ENCODE data around the gene ABCA8. TPM values are rescaled to one million over a fixed set of nuclear protein-coding genes. Genes with fewer than 3 reads are reported as not detected.

Gene ABCA8
- total RNA-seq, 1 donor: 36.2 TPM

DNA sequence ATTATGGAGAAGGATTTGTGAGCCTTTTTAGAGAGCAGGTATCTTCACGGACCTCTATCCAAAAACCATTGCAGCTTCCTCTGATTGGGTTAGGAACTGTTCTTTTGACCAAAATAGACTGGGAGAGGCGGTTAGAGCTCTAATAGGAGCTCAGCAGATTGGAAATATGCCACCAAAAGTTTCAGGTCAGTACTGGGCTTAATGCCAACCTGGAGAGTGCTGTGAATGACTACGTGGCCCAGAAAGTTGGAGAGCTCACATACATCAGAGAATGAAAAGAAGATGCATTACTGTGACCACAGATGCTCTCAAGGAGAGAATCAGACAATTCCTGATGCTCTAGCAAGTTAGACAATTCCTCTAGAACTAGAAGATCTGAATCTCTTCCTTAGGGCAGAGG is 86.5 kb downstream of the ABCA8 start:
- Histone ChIP-seq H4K20me1 (ENCODE audit: insufficient read depth, low read length) (no peaks in the 10 kb centered on the region), H3K79me2 (ENCODE audit: insufficient read depth, low read length) (no peaks in the 10 kb centered on the region), H3K36me3 (ENCODE audit: insufficient read depth, low read length) (no peaks in the 10 kb centered on the region), H3K27ac (ENCODE audit: low read depth, low read length) (no peak overlapping the region), H3K4me1 (ENCODE audit: insufficient read depth, low read length) (no peaks in the 10 kb centered on the region), H3K4me3 (ENCODE audit: insufficient read depth, low read length) (no peak overlapping the region), H3K9me3 (ENCODE audit: low read depth, low read length) (no peaks in the 10 kb centered on the region), H3K4me2 (ENCODE audit: insufficient read depth, low read length) (no peak overlapping the region), H3K27me3 (ENCODE audit: insufficient read depth, low read length) (no peaks in the 10 kb centered on the region), H2AFZ (ENCODE audit: low read length) (no peak overlapping the region)
- TF ChIP-seq, protein P1, sequence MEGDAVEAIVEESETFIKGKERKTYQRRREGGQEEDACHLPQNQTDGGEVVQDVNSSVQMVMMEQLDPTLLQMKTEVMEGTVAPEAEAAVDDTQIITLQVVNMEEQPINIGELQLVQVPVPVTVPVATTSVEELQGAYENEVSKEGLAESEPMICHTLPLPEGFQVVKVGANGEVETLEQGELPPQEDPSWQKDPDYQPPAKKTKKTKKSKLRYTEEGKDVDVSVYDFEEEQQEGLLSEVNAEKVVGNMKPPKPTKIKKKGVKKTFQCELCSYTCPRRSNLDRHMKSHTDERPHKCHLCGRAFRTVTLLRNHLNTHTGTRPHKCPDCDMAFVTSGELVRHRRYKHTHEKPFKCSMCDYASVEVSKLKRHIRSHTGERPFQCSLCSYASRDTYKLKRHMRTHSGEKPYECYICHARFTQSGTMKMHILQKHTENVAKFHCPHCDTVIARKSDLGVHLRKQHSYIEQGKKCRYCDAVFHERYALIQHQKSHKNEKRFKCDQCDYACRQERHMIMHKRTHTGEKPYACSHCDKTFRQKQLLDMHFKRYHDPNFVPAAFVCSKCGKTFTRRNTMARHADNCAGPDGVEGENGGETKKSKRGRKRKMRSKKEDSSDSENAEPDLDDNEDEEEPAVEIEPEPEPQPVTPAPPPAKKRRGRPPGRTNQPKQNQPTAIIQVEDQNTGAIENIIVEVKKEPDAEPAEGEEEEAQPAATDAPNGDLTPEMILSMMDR (IDR thresholded peaks at IDR 0.05; ENCODE audit: extremely low read depth, low read depth, low read length): no peak
- no peak for DNase-seq (ENCODE audit: insufficient read length, low spot score, missing footprints)

DNA sequence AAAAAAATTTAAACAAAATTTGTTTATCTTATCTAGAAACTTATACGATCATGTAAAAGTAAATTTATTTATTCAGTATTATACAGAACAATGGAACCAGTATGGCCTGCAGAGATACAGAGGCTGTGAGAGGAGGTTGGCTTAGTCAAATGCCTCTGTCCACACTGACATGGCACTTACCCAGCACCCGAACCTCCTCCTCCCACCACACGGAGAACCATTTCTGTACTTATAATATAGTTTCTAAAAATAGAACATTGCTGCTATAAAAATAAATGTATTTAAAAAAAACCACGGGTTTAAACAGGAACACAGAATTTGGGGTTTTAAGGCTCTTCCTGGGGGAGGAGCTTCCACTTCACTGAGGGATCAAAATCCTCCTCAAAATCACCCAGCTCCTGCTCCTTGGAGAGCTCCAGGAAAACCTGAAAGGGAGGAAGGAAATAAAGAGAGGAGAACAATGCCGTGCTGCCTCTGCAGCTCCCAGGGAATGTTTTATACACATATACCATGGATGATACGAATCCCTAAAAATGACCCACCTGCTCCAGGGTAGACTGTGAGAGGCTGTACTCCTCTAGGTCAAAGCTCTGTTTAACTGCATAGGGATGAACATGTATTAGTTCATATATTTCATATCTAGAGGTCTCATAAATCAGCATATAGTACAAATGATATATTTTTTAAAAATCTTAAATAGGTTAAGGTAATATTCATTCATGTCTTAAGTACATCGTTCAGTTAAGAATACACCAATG is 87.3 kb downstream of the ABCA8 start:
- H3K4me2 ChIP-seq (ENCODE audit: insufficient read depth, low read length): no peak overlapping the region
- H2AFZ ChIP-seq (ENCODE audit: low read length): no peak overlapping the region
- TF ChIP-seq, protein P1 (IDR thresholded peaks at IDR 0.05; ENCODE audit: extremely low read depth, low read depth, low read length): no peak
- no peaks in the 10 kb centered on the region for H3K36me3 ChIP-seq (ENCODE audit: insufficient read depth, low read length)
- H3K4me1 ChIP-seq (ENCODE audit: insufficient read depth, low read length): no peaks in the 10 kb centered on the region
- no peaks in the 10 kb centered on the region for H3K79me2 ChIP-seq (ENCODE audit: insufficient read depth, low read length)
- H3K27ac ChIP-seq (ENCODE audit: low read depth, low read length): no peak overlapping the region
- H4K20me1 ChIP-seq (ENCODE audit: insufficient read depth, low read length): no peaks in the 10 kb centered on the region
- no peaks in the 10 kb centered on the region for H3K9me3 ChIP-seq (ENCODE audit: low read depth, low read length)
- no peak for DNase-seq (ENCODE audit: insufficient read length, low spot score, missing footprints)
- no peaks in the 10 kb centered on the region for H3K27me3 ChIP-seq (ENCODE audit: insufficient read depth, low read length)
- no peak overlapping the region for H3K4me3 ChIP-seq (ENCODE audit: insufficient read depth, low read length)

DNA sequence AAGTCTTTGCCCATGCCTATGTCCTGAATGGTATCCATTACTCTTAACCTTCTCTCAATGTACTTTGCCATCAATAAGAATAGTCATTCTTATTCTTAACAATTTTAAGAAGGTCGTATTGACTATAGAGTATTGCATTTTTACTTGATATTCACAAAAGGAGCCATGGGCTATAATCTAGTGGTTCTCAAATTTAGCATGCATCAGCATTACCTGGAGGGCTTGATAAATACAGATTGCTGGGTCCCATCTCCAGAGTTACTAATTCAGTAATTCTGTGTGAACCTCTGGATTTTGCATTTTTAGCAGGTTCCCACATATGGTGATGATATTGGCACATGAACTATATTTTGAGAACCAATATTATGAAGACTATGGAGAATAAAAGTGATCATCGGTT is 89.6 kb downstream of the ABCA8 start:
- no peak for DNase-seq (ENCODE audit: insufficient read length, low spot score, missing footprints)

DNA sequence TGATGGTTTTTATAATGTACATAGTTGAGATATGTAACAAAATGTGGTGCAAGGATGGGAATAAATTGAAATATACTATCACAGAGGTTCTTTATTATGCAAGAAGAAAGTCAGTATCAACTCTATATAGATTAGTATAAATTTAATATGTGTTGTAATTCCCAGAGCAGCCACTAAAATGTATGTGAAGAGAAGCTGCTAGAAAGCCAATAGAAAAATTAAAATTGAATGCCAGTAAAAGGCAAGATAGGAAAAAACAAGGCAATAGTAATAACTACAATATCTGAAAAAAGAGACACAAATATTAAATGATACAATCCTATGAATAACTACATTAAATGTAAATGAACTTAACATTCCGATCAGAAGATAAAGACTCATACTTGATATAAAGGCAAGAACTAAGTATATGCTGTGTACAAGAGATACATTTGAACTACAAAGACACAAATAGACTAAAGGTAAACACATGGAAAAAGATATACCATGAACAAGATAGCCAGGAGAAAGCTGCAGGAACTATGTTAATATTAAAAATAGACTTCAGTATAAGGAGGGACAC is 92.0 kb downstream of the ABCA8 start:
- Histone ChIP-seq H3K4me1 (ENCODE audit: insufficient read depth, low read length) (no peaks in the 10 kb centered on the region), H3K79me2 (ENCODE audit: insufficient read depth, low read length) (no peaks in the 10 kb centered on the region), H3K27me3 (ENCODE audit: insufficient read depth, low read length) (no peaks in the 10 kb centered on the region), H3K4me2 (ENCODE audit: insufficient read depth, low read length) (no peak overlapping the region), H3K27ac (ENCODE audit: low read depth, low read length) (no peak overlapping the region), H3K36me3 (ENCODE audit: insufficient read depth, low read length) (no peaks in the 10 kb centered on the region), H3K4me3 (ENCODE audit: insufficient read depth, low read length) (no peak overlapping the region), H4K20me1 (ENCODE audit: insufficient read depth, low read length) (no peaks in the 10 kb centered on the region), H2AFZ (ENCODE audit: low read length) (no peak overlapping the region), H3K9me3 (ENCODE audit: low read depth, low read length) (no peaks in the 10 kb centered on the region)
- no peak for DNase-seq (ENCODE audit: insufficient read length, low spot score, missing footprints)
- TF ChIP-seq, protein P1 (IDR thresholded peaks at IDR 0.05; ENCODE audit: extremely low read depth, low read depth, low read length): peak; percentile 7

More for the DNA sequence above, 89.6 kb downstream of the ABCA8 start:
- H3K79me2 ChIP-seq (ENCODE audit: insufficient read depth, low read length): no peaks in the 10 kb centered on the region
- H3K4me1 ChIP-seq (ENCODE audit: insufficient read depth, low read length): no peaks in the 10 kb centered on the region
- H3K27ac ChIP-seq (ENCODE audit: low read depth, low read length): no peak overlapping the region
- H3K27me3 ChIP-seq (ENCODE audit: insufficient read depth, low read length): no peaks in the 10 kb centered on the region
- H3K4me3 ChIP-seq (ENCODE audit: insufficient read depth, low read length): no peak overlapping the region
- no peak overlapping the region for H3K4me2 ChIP-seq (ENCODE audit: insufficient read depth, low read length)
- H4K20me1 ChIP-seq (ENCODE audit: insufficient read depth, low read length): no peaks in the 10 kb centered on the region
- TF ChIP-seq, protein P1 (IDR thresholded peaks at IDR 0.05; ENCODE audit: extremely low read depth, low read depth, low read length): no peak
- no peak overlapping the region for H2AFZ ChIP-seq (ENCODE audit: low read length)
- no peaks in the 10 kb centered on the region for H3K36me3 ChIP-seq (ENCODE audit: insufficient read depth, low read length)
- H3K9me3 ChIP-seq (ENCODE audit: low read depth, low read length): no peaks in the 10 kb centered on the region
